A549 (cell line): ENCODE data around the gene RNF214. TPM values are rescaled to one million over a fixed set of nuclear protein-coding genes. Genes with fewer than 3 reads are reported as not detected.

Source experiments
- ATAC-seq, 2 experiments: fragments of 200-7000 bp in 1 of 2; fragments of >200 bp in 1 of 2; cut with Nextera tagmentation in 1 of 2; cut with Tn5 transposase in 1 of 2; 3 replicates each; pipeline versions ENCODE4 v1.8.0 to v1.9.1; 2018 to 2020; ENCODE audit warnings: mild to moderate bottlenecking in 1 of 2, moderate library complexity in 1 of 2
- CTCF ChIA-PET: fragments of 300-600 bp; sonication (Branson Sonifier 250); formaldehyde crosslinking; extraction: SDS; loops from one replicate; lab custom pipeline; 2021; ENCODE audit warnings: antibody characterized with exemption, inconsistent platforms; lab: Yijun Ruan, JAX
- POLR2A ChIA-PET: fragments of 350-600 bp; formaldehyde crosslinking; extraction: SDS; loops from one replicate; lab custom pipeline; 2021; ENCODE audit warnings: antibody characterized with exemption, inconsistent platforms; lab: Yijun Ruan, JAX
- DNase-seq, 2 experiments: peaks; one replicate each; pipeline versions ENCODE4 v3.0.0 to v3.0.0-alpha.2; 2011 to 2016; ENCODE audit warnings: low read depth in 1 of 2, low spot score in 1 of 2
- FAIRE-seq: peaks from 2 replicates; lab custom pipeline; 2011; peaks lifted over from hg19 to GRCh38; lab: Jason Lieb, UNC
- H3K27ac ChIP-seq, 2 experiments: fragments of >200 bp; sonication (Bioruptor Twin); formaldehyde crosslinking; 3 replicates each; pipeline ENCODE4 v1.5.1; 2016 to 2017
- H3K4me1 ChIP-seq: fragments of >200 bp; sonication (Bioruptor Twin); formaldehyde crosslinking; 3 replicates; pipeline ENCODE4 v1.6.1; 2016
- H3K4me2 ChIP-seq: fragments of >200 bp; sonication (Bioruptor Twin); formaldehyde crosslinking; 3 replicates; pipeline ENCODE4 v1.6.1; 2016
- H3K4me3 ChIP-seq: fragments of >200 bp; sonication (Bioruptor Twin); formaldehyde crosslinking; 3 replicates; pipeline ENCODE4 v1.5.1; 2016
- H3K9me3 ChIP-seq: fragments of >200 bp; sonication (Bioruptor Twin); formaldehyde crosslinking; 3 replicates; pipeline ENCODE4 v1.6.1; 2016
- BHLHE40 ChIP-seq: IDR thresholded peaks from 2 replicates; pipeline ENCODE4 v1.6.1; 2012; ENCODE audit warnings: low read depth, low read length, inconsistent platforms
- CEBPB ChIP-seq, 2 experiments: fragments of >200 bp in 1 of 2; sonication (Bioruptor Twin) in 1 of 2; formaldehyde crosslinking in 1 of 2; IDR thresholded peaks; 2 replicates each; pipeline ENCODE4 v1.6.1; 2012 to 2016
- E2F6 ChIP-seq: IDR thresholded peaks from 2 replicates; pipeline ENCODE4 v1.6.1; 2012; ENCODE audit warnings: low read depth, borderline replicate concordance
- EHF ChIP-seq: fragments of 250-450 bp; sonication (Bioruptor Pico); IDR thresholded peaks from 2 replicates; pipeline ENCODE4 v1.5.0; 2020; ENCODE audit warnings: mild to moderate bottlenecking
- EP300 ChIP-seq, 2 experiments: fragments of >200 bp; sonication (Bioruptor Twin); formaldehyde crosslinking; IDR thresholded peaks; 2 replicates in 1 of 2; 3 replicates in 1 of 2; pipeline ENCODE4 v1.6.1; 2016 to 2017
- HOXB5 ChIP-seq: fragments of 250-450 bp; sonication (Bioruptor Pico); IDR thresholded peaks from 2 replicates; pipeline ENCODE4 v1.5.0; 2020; ENCODE audit warnings: mild to moderate bottlenecking, moderate library complexity
- MAZ ChIP-seq: fragments of 150-350 bp; IDR thresholded peaks from 2 replicates; pipeline ENCODE4 v1.6.1; 2014; ENCODE audit warnings: antibody characterized with exemption, low read depth, low read length, borderline replicate concordance
- NPAS2 ChIP-seq: fragments of 250-450 bp; sonication (Bioruptor Pico); IDR thresholded peaks from 2 replicates; pipeline ENCODE4 v1.8.0; 2022; ENCODE audit warnings: mild to moderate bottlenecking, moderate library complexity, borderline replicate concordance
- NR3C1 ChIP-seq: fragments of >200 bp; sonication (Bioruptor Twin); formaldehyde crosslinking; IDR thresholded peaks from 3 replicates; pipeline ENCODE4 v1.6.1; 2017
- PBX3 ChIP-seq: IDR thresholded peaks from 2 replicates; pipeline ENCODE4 v1.6.1; 2012
- PHF8 ChIP-seq: fragments of 200-600 bp; sonication (generic); IDR thresholded peaks from 2 replicates; pipeline ENCODE4 v1.6.1; 2016; ENCODE audit warnings: low read depth, mild to moderate bottlenecking, antibody characterized with exemption, moderate library complexity, borderline replicate concordance
- POLR2AphosphoS2 ChIP-seq: conservative IDR thresholded peaks from 2 replicates; pipeline ENCODE4 v1.6.1; 2012; ENCODE audit warnings: low read length, improper control_type of control experiment, inconsistent platforms
- RARB ChIP-seq: fragments of 250-450 bp; sonication (Bioruptor Pico); IDR thresholded peaks from 2 replicates; pipeline ENCODE4 v1.8.0; 2021; ENCODE audit warnings: mild to moderate bottlenecking, moderate library complexity
- RFX5 ChIP-seq: fragments of 450-650 bp; IDR thresholded peaks from 2 replicates; pipeline ENCODE4 v1.7.1; 2014; ENCODE audit warnings: antibody characterized with exemption, mild to moderate bottlenecking, moderate library complexity
- RNF2 ChIP-seq: fragments of 200-600 bp; sonication (generic); IDR thresholded peaks from 2 replicates; pipeline ENCODE4 v1.6.1; 2016; ENCODE audit warnings: low read depth, mild to moderate bottlenecking, antibody characterized with exemption, moderate library complexity, borderline replicate concordance
- SREBF2 ChIP-seq: fragments of 450-650 bp; IDR thresholded peaks from 2 replicates; pipeline ENCODE4 v1.6.1; 2014; ENCODE audit warnings: mild to moderate bottlenecking, moderate library complexity
- ZFP36 ChIP-seq: fragments of 450-650 bp; IDR thresholded peaks from 2 replicates; pipeline ENCODE4 v1.6.1; 2014; ENCODE audit warnings: borderline replicate concordance; ENCODE audit not compliant: partially characterized antibody
- WGBS: methylation state at CpG from one replicate; pipeline ENCODE4 v1.1.6; 2017; ENCODE audit errors: missing lambda C conversion rate; 5-methylcytosine and 5-hydroxymethylcytosine counted together
- polyA plus RNA-seq, 4 experiments: library from polyadenylated mRNA; depleted of rRNA in 3 of 4; stranded (reverse); fragments of >200 nt; fragmentation: RNase III in 1 of 4; extraction: RNeasy Plus Mini Kit Qiagen cat#74134 plus additional on column Dnase treatment in 1 of 4; gene quantifications; 2 replicates in 3 of 4; 3 replicates in 1 of 4; pipeline ENCODE4 v1.2.3, GENCODE V29; 2011 to 2017
- TF ChIP-seq, protein P1 (sequence below): fragments of >200 bp; sonication (Bioruptor Twin); formaldehyde crosslinking; IDR thresholded peaks from 3 replicates; pipeline ENCODE4 v1.6.1; 2016
- TF ChIP-seq, protein P2 (sequence below): fragments of 200-600 bp; sonication (generic); IDR thresholded peaks from 2 replicates; pipeline ENCODE4 v1.6.1; 2016; ENCODE audit warnings: antibody characterized with exemption, mild to moderate bottlenecking, moderate library complexity

RNF214 gene
- polyA plus RNA-seq, 2 of the 4 experiments (the other 2 are of a cell fraction) = 11.0 to 15.9 TPM

GRCh38 chr11:117309310-117309709 is 76.8 kb downstream of the RNF214 start:
- no peaks in the 10 kb centered on the region for H3K4me1 ChIP-seq
- no peak overlapping the region for H3K27ac ChIP-seq
- H3K4me2 ChIP-seq = no peak overlapping the region
- ChIA-PET CTCF (no interaction called here), POLR2A (no interaction called here)
- H3K4me3 ChIP-seq = no peak overlapping the region
- ATAC-seq = no peak
- no peak for DNase-seq
- no peak for TF ChIP-seq NR3C1
- FAIRE-seq = no peak
- H3K9me3 ChIP-seq = no peaks in the 10 kb centered on the region
- WGBS = 85% methylated on average over 7 of the region's 7 CpGs

DNA sequence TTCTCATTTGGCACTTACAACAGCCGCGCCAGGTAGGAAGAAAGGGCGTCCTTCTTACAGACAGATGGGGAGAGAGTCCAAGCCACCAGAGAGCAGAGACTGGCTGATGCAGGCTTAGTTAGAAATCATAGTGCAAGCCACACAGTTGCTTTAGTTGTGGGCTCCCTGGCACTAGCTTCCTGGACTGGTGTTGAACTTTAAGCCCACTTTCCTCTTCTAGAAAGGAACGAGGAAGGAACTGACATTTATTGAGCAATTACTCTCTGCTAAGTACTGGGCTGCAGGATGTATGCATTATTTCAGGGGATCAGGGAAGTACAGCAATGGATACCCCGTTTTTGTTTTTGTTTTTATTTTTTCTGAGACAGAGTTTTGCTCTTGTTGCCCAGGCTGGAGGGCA is 80.6 kb downstream of the RNF214 start:
- no peak for FAIRE-seq
- no peak for ATAC-seq
- no peaks in the 10 kb centered on the region for H3K9me3 ChIP-seq
- no peak for TF ChIP-seq SREBF2
- no peak for TF ChIP-seq PHF8
- TF ChIP-seq NPAS2 (CRISPR knock-in tag) = no peak
- no peak for TF ChIP-seq RARB (CRISPR knock-in tag)
- TF ChIP-seq RFX5 = no peak
- TF ChIP-seq EP300 (IDR thresholded peaks at IDR 0.05) = no peak
- TF ChIP-seq ZFP36 = no peak
- no peak for TF ChIP-seq E2F6
- TF ChIP-seq CEBPB (IDR thresholded peaks at IDR 0.05) = no peak
- no peak for DNase-seq
- H3K4me2 ChIP-seq = no peak overlapping the region
- CTCF ChIA-PET = no interaction called here
- POLR2A ChIA-PET = no interaction called here
- H3K4me1 ChIP-seq = no peaks in the 10 kb centered on the region
- WGBS = 72% methylated on average over 5 of the region's 5 CpGs
- H3K4me3 ChIP-seq = no peak overlapping the region
- H3K27ac ChIP-seq = no peak overlapping the region

GRCh38 chr11:117313828-117314768 is 81.6 kb downstream of the RNF214 start:
- FAIRE-seq (no peak), ATAC-seq (no peak), DNase-seq (no peak)
- Histone ChIP-seq H3K9me3 (no peaks in the 10 kb centered on the region), H3K4me3 (no peak overlapping the region), H3K4me1 (no peaks in the 10 kb centered on the region), H3K27ac (no peak overlapping the region), H3K4me2 (no peak overlapping the region)
- TF ChIP-seq HOXB5 (CRISPR knock-in tag) (no peak), RNF2 (no peak), MAZ (no peak), BHLHE40 (no peak)
- TF ChIP-seq, protein P1, sequence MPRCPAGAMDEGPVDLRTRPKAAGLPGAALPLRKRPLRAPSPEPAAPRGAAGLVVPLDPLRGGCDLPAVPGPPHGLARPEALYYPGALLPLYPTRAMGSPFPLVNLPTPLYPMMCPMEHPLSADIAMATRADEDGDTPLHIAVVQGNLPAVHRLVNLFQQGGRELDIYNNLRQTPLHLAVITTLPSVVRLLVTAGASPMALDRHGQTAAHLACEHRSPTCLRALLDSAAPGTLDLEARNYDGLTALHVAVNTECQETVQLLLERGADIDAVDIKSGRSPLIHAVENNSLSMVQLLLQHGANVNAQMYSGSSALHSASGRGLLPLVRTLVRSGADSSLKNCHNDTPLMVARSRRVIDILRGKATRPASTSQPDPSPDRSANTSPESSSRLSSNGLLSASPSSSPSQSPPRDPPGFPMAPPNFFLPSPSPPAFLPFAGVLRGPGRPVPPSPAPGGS = no peak
- 83% methylated on average over 8 of the region's 14 CpGs for WGBS
- POLR2A ChIA-PET = interaction anchor here (1.0 kb wide), 1 partner anchor 13 kb away, joined by 3 read pairs; the partner anchor contains the start of gene CEP164
- CTCF ChIA-PET = no interaction called here

DNA sequence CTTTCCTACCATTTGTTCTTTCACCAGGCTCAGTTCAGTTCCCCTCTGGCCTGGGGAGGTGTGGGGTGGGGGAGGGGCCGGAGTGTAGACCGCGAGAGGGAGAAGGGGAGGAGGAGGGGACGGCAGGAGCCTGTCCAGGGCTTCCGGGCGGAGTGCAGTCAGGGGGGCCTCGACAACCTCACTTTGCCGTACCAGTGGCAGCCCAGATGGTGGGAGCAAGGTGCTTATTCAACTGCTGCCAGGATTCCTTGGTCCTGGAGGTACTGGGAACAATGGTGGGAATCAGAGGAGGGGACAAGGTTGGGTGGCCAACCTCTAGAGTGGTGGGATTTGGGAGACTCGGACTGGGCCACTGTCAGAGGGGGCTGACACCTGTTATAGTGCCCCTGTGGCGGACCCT is 82.4 kb downstream of the RNF214 start:
- Histone ChIP-seq H3K4me1 (no peaks in the 10 kb centered on the region), H3K9me3 (no peaks in the 10 kb centered on the region), H3K27ac (no peak overlapping the region; a peak in 1 of 6 replicates), H3K4me3 (no peak overlapping the region)
- no peak for DNase-seq
- POLR2A ChIA-PET = no interaction called here
- WGBS = 87% methylated on average over 7 of the region's 10 CpGs
- no peak for ATAC-seq
- TF ChIP-seq PBX3 (no peak), POLR2AphosphoS2 (no peak), EHF (CRISPR knock-in tag) (no peak)
- TF ChIP-seq, protein P2, sequence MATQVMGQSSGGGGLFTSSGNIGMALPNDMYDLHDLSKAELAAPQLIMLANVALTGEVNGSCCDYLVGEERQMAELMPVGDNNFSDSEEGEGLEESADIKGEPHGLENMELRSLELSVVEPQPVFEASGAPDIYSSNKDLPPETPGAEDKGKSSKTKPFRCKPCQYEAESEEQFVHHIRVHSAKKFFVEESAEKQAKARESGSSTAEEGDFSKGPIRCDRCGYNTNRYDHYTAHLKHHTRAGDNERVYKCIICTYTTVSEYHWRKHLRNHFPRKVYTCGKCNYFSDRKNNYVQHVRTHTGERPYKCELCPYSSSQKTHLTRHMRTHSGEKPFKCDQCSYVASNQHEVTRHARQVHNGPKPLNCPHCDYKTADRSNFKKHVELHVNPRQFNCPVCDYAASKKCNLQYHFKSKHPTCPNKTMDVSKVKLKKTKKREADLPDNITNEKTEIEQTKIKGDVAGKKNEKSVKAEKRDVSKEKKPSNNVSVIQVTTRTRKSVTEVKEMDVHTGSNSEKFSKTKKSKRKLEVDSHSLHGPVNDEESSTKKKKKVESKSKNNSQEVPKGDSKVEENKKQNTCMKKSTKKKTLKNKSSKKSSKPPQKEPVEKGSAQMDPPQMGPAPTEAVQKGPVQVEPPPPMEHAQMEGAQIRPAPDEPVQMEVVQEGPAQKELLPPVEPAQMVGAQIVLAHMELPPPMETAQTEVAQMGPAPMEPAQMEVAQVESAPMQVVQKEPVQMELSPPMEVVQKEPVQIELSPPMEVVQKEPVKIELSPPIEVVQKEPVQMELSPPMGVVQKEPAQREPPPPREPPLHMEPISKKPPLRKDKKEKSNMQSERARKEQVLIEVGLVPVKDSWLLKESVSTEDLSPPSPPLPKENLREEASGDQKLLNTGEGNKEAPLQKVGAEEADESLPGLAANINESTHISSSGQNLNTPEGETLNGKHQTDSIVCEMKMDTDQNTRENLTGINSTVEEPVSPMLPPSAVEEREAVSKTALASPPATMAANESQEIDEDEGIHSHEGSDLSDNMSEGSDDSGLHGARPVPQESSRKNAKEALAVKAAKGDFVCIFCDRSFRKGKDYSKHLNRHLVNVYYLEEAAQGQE = no peak
- TF ChIP-seq, all 56 proteins: peak for 0
- peak overlapping the region; percentile 65 for H3K4me2 ChIP-seq
- CTCF ChIA-PET = interaction anchor here (1.5 kb wide), 1 partner anchor 16 kb away, joined by 3 read pairs; no protein-coding TSS in a partner anchor
- no peak for FAIRE-seq
